SJCRH30 (cell line): ENCODE results near the gene SORCS3. TPM values are rescaled to one million over a fixed set of nuclear protein-coding genes. Genes with fewer than 3 reads are reported as not detected.

Experiments used
- DNase-seq, 2 experiments: peaks; one replicate each; pipeline ENCODE4 v3.0.0-alpha.2; 2015 to 2020
- H3K27ac ChIP-seq: fragments of 250-450 bp; sonication (Bioruptor Pico); 2 replicates; pipeline ENCODE4 v1.5.1; 2020; ENCODE audit warnings: mild to moderate bottlenecking, moderate library complexity
- H3K27me3 ChIP-seq: fragments of 250-450 bp; sonication (Bioruptor Pico); 2 replicates; pipeline ENCODE4 v1.5.1; 2020; ENCODE audit warnings: mild to moderate bottlenecking, moderate library complexity
- H3K36me3 ChIP-seq: fragments of 250-450 bp; sonication (Bioruptor Pico); 2 replicates; pipeline ENCODE4 v1.5.1; 2020; ENCODE audit warnings: mild to moderate bottlenecking, moderate library complexity
- H3K4me1 ChIP-seq: fragments of 250-450 bp; sonication (Bioruptor Pico); 2 replicates; pipeline ENCODE4 v1.5.1; 2020; ENCODE audit warnings: mild to moderate bottlenecking, moderate library complexity
- H3K4me3 ChIP-seq: fragments of 250-450 bp; sonication (Bioruptor Pico); 2 replicates; pipeline ENCODE4 v1.5.1; 2020; ENCODE audit warnings: mild to moderate bottlenecking, moderate library complexity
- H3K9me3 ChIP-seq: fragments of 250-450 bp; sonication (Bioruptor Pico); replicated peaks from 2 replicates; pipeline ENCODE4 v1.5.1; 2020; ENCODE audit warnings: mild to moderate bottlenecking, moderate library complexity
- total RNA-seq: library from RNA; depleted of rRNA; stranded (reverse); fragments of >200 nt; shearing (Covaris generic); gene quantifications from 2 replicates; pipeline ENCODE4 v1.2.3, GENCODE V29; 2014

SORCS3 gene
- total RNA-seq, 1 experiment from 2014 or later: not detected

DNA sequence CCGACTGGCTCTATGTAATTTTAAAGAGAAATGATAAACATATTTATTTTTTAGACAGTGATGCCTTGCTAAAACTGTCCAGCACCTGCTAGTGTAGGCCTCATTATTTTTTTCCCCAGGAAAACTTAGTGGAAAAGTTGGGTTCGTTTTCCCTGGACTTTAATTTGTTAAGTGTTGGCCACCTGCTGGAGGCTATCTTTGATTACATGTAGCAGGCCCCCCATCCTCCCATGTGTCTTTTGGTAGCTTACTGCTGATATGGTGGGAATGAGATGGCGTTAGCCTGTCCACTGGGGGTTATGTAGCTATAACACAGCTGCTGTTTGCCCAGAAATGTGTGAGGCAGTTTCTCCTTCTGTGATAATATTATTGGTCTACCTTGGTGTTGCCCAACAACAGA lies 265.0 kb downstream of the SORCS3 start:
- no peaks in the 10 kb centered on the region for H3K9me3 ChIP-seq
- H3K4me3 ChIP-seq: no peak overlapping the region
- H3K4me1 ChIP-seq: no peaks in the 10 kb centered on the region
- no peaks in the 10 kb centered on the region for H3K36me3 ChIP-seq
- peaks cover 11% of the 10 kb centered on the region; the same call in 1 of the 2 replicates for H3K27me3 ChIP-seq
- no peak for DNase-seq
- no peak overlapping the region for H3K27ac ChIP-seq

DNA sequence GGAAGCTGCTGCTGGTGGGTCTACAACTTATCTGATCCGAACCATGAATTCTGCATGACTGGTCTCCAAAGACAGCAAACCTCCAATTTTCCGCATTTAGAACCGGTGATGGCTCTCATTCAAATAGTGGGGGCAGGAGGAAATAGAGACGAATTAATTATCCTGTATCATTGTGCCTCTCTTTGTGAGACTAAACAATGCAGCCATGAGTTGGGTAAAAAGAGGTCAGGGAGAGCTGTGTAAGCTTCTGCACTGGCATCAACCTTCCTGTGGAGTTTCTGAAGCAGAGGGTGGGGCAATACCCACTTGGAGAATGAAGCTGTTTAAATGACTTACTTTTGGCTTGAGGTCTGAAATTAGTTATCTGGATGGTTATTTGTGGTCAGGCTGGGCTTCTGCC lies 266.4 kb downstream of the SORCS3 start:
- no peak overlapping the region for H3K27ac ChIP-seq
- no peak overlapping the region for H3K4me3 ChIP-seq
- no peaks in the 10 kb centered on the region for H3K36me3 ChIP-seq
- H3K27me3 ChIP-seq: peaks cover 11% of the 10 kb centered on the region; the same call in 1 of the 2 replicates
- H3K4me1 ChIP-seq: no peaks in the 10 kb centered on the region
- DNase-seq: no peak
- H3K9me3 ChIP-seq: no peaks in the 10 kb centered on the region

GRCh38 chr10:104908581-104908980 lies 267.5 kb downstream of the SORCS3 start:
- DNase-seq: no peak
- H3K27ac ChIP-seq: no peak overlapping the region
- no peaks in the 10 kb centered on the region for H3K9me3 ChIP-seq
- no peaks in the 10 kb centered on the region for H3K36me3 ChIP-seq
- H3K4me1 ChIP-seq: no peaks in the 10 kb centered on the region
- H3K27me3 ChIP-seq: peaks cover 11% of the 10 kb centered on the region; the same call in 1 of the 2 replicates
- no peak overlapping the region for H3K4me3 ChIP-seq

DNA sequence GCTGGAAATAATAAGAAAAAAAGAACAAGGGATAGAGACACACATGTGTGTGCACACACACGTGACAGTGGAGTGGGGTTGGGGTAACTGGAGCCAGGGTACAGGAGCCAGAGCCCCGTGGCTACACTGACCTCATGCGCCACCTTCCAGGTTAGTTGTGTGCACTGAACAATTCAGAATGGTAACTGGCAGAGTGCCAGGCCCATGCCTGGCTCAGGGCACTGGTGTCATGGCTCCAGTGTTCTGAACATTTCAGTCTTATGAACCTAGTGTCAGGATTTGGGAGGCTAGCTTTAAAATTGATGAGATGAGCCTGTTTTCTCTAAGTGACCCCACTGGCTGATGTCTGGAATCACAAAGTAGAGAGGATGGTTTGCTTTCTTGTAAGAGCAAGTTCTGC lies 269.6 kb downstream of the SORCS3 start:
- DNase-seq: no peak
- Histone ChIP-seq H3K9me3 (no peaks in the 10 kb centered on the region), H3K36me3 (no peaks in the 10 kb centered on the region), H3K4me3 (no peak overlapping the region), H3K4me1 (no peaks in the 10 kb centered on the region), H3K27ac (no peak overlapping the region), H3K27me3 (0 out of 2 replicates have a peak, but pooled peaks cover 3% of the 10 kb centered on the region)

GRCh38 chr10:104913390-104913789 lies 272.3 kb downstream of the SORCS3 start:
- no peaks in the 10 kb centered on the region for H3K4me1 ChIP-seq
- 0 out of 2 replicates have a peak, but pooled peaks cover 3% of the 10 kb centered on the region for H3K27me3 ChIP-seq
- no peak overlapping the region for H3K27ac ChIP-seq
- H3K4me3 ChIP-seq: no peak overlapping the region
- no peaks in the 10 kb centered on the region for H3K9me3 ChIP-seq
- no peak for DNase-seq
- H3K36me3 ChIP-seq: no peaks in the 10 kb centered on the region

- no peaks in the 10 kb centered on the region for H3K9me3 ChIP-seq
- DNase-seq: no peak
- H3K27ac ChIP-seq: no peak overlapping the region
- H3K36me3 ChIP-seq: no peaks in the 10 kb centered on the region
- H3K27me3 ChIP-seq: no peaks in the 10 kb centered on the region
- no peaks in the 10 kb centered on the region for H3K4me1 ChIP-seq
- no peak overlapping the region for H3K4me3 ChIP-seq
Measured at GRCh38 chr10:104920476-104920875, 279.4 kb downstream of the SORCS3 start.

DNA sequence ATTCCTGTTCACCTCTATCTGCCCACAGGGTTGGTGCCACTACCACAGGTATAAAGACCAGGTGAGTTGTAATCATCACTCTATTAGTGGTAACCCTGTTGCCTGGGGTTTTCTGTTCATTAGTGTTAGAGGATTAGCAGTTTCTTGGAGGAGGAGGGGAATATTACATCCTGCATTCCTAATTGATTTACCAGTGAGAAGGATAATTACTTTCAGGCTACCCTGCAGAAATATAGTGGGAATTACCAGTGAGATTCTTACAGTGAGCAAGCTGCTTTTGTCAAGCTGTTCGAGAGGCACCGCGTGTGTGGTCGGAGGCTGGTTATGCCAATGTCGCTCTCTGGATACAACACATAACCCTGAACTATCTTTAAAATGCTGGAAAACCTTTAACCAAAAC lies 280.7 kb downstream of the SORCS3 start:
- no peaks in the 10 kb centered on the region for H3K36me3 ChIP-seq
- no peak overlapping the region for H3K27ac ChIP-seq
- 0 out of 2 replicates have a peak, but pooled peaks cover 3% of the 10 kb centered on the region for H3K27me3 ChIP-seq
- H3K4me1 ChIP-seq: no peaks in the 10 kb centered on the region
- H3K4me3 ChIP-seq: no peak overlapping the region
- H3K9me3 ChIP-seq: no peaks in the 10 kb centered on the region
- no peak for DNase-seq

DNA sequence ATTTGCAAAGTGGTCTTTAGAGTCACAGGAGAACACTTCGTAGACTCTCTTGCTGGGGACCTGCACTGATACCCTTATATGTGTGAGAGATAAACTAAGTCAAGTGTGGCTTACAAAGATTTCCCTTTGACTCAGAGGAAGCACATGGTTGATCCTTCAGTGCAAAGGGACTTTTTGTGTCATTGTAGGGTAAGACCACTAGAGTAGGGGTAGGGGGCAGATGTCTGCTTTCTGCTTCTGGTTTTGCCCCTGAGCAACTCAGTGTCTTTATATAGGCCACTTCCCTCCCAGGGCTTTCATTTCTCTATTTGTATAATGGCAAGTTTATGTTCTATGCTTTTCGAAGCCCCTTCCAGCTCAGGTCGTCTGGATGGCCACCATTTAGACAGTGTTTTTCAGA lies 281.7 kb downstream of the SORCS3 start:
- no peaks in the 10 kb centered on the region for H3K9me3 ChIP-seq
- H3K27ac ChIP-seq: no peak overlapping the region
- DNase-seq: no peak
- H3K27me3 ChIP-seq: 0 out of 2 replicates have a peak, but pooled peaks cover 8% of the 10 kb centered on the region
- no peaks in the 10 kb centered on the region for H3K4me1 ChIP-seq
- no peaks in the 10 kb centered on the region for H3K36me3 ChIP-seq
- H3K4me3 ChIP-seq: no peak overlapping the region

DNA sequence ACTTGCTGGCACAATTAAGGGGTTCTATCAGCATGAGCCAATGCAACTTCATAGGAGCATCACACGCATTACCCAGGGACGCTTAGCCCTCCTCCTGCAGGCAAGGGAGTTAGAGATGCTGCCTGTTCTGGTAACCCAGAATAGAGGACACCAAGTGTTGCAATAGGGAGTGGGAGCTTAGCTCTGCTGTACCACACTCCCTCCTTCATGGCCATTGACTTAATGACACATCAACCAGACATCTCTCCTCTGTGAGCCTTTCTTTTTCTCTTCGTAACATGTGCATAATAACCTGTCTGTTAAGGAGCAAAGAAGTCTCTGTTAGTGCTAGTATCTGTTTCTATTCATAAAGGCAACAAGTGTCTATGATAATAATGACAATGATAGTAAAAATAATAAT lies 282.4 kb downstream of the SORCS3 start:
- H3K27me3 ChIP-seq: 0 out of 2 replicates have a peak, but pooled peaks cover 8% of the 10 kb centered on the region
- H3K9me3 ChIP-seq: no peaks in the 10 kb centered on the region
- no peak overlapping the region for H3K4me3 ChIP-seq
- DNase-seq: no peak
- H3K27ac ChIP-seq: no peak overlapping the region
- no peaks in the 10 kb centered on the region for H3K36me3 ChIP-seq
- H3K4me1 ChIP-seq: no peaks in the 10 kb centered on the region

DNA sequence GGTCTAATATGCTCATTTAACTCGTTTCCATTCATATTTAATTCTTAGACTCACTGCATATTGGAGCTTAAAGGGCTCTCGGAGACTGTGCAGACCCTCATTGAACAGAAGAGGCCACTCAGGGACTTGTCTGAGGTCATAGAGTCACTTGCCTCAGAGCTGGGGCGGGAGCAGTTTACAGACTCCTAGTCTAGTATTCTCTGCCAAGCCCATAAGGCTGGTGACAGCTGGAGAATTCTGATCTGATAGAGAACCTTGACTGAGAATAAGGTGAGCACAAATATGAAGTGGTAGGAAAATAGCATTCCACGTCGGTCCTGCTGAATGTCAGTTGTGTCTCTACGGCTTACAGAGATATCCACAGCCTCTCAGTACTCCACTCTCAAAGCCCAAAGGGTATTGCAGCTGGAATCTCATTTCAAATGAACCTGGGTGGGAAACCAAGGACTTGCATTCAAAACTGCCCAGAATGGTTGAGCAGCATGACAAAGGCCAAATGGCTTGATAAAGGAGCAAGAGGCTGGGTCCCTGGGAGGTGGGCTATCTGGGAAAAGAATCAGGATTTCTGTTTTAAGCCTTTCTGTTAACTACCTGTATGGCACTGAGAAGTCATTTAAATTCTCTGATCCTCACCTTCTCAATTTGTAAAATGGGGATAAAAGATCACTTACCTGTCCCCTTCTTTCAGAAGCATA lies 283.2 kb downstream of the SORCS3 start:
- Histone ChIP-seq H3K4me3 (no peak overlapping the region), H3K27ac (no peak overlapping the region), H3K9me3 (no peaks in the 10 kb centered on the region), H3K36me3 (no peaks in the 10 kb centered on the region), H3K27me3 (0 out of 2 replicates have a peak, but pooled peaks cover 8% of the 10 kb centered on the region), H3K4me1 (no peaks in the 10 kb centered on the region)
- no peak for DNase-seq

DNA sequence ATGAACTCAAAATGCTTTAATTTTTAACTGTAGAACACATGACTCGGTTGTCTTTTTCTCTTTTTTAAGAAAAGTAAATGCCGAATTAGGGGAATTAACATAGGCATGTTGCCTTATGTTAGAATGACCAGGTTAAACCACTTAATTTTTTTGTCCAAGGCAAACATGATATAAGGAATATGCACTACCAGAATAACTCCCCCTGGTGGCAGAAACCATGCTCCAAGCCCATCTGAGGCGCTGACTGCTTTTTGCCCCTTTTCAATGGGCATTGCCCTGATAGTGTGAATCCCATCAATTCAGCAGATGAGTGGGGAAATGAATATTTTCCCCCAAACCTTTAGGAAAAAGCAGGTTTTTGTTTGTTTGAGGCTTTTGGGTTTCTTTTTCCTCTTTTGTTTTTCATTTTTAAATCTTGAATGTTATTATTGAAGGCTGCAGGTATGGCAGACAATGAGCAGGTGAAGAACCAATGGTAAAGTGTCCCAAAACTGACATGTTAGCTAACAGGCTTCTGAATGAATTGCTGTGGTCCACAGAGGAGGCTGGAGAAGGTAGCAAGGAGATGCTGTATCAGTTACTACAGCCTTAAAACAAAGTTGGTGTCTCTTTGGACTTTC lies 284.3 kb downstream of the SORCS3 start:
- H3K4me1 ChIP-seq: no peaks in the 10 kb centered on the region
- no peak overlapping the region for H3K27ac ChIP-seq
- no peaks in the 10 kb centered on the region for H3K36me3 ChIP-seq
- DNase-seq: peak; percentile 42 to 69
- H3K27me3 ChIP-seq: 0 out of 2 replicates have a peak, but pooled peaks cover 8% of the 10 kb centered on the region
- H3K9me3 ChIP-seq: no peaks in the 10 kb centered on the region
- no peak overlapping the region for H3K4me3 ChIP-seq

DNA sequence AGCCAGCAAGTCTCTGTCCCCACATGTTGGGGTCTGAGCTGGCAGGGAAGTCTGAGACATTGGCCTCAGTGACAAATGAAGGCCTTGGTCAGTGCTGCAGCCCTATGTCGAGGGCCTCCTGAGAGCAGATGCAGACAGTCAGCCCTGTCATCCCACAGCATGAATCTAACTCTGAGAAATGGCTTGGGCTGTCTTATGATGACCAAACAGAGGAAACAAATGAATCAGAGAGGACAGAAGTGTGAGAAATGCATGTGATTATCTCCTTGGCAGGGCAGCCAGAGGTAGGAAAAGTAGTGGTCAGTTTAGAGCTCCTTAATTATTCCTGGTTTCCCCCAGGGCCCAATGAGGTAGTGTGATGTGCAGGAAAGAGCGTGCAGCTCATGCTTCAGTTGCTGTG lies 287.6 kb downstream of the SORCS3 start:
- Histone ChIP-seq H3K27me3 (0 out of 2 replicates have a peak, but pooled peaks cover 8% of the 10 kb centered on the region), H3K9me3 (no peaks in the 10 kb centered on the region), H3K36me3 (no peaks in the 10 kb centered on the region), H3K4me3 (no peak overlapping the region), H3K4me1 (no peaks in the 10 kb centered on the region), H3K27ac (no peak overlapping the region)
- no peak for DNase-seq

GRCh38 chr10:104931612-104932134 lies 290.6 kb downstream of the SORCS3 start:
- Histone ChIP-seq H3K4me3 (no peak overlapping the region), H3K36me3 (no peaks in the 10 kb centered on the region), H3K9me3 (no peaks in the 10 kb centered on the region), H3K27me3 (0 out of 2 replicates have a peak, but pooled peaks cover 6% of the 10 kb centered on the region), H3K27ac (no peak overlapping the region), H3K4me1 (no peaks in the 10 kb centered on the region)
- no peak for DNase-seq

GRCh38 chr10:104935656-104936055 lies 294.6 kb downstream of the SORCS3 start:
- DNase-seq: no peak
- Histone ChIP-seq H3K36me3 (no peaks in the 10 kb centered on the region), H3K27me3 (no peaks in the 10 kb centered on the region), H3K4me1 (no peaks in the 10 kb centered on the region), H3K9me3 (no peaks in the 10 kb centered on the region), H3K4me3 (no peak overlapping the region), H3K27ac (no peak overlapping the region)

DNA sequence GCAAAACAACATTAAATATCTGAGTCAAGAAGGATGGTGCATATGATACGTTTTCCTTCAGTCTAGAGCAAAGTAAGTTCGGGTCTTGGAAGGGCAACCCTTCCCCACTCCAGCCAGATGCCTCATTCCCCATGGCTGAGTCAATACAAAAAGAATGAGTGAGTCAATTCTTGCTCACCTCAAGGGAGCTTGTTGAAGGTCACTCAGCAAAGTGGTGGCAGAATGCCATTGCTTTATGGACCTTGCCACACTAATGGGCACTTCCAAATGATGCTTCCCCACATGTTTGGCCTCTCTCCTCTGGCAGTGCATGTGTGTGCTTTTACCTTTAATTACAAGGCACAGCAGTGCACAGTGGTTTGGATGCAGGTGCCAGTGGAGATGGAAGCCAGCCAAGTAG lies 296.5 kb downstream of the SORCS3 start:
- no peak overlapping the region for H3K4me3 ChIP-seq
- H3K27me3 ChIP-seq: no peaks in the 10 kb centered on the region
- H3K36me3 ChIP-seq: no peaks in the 10 kb centered on the region
- no peaks in the 10 kb centered on the region for H3K4me1 ChIP-seq
- H3K27ac ChIP-seq: no peak overlapping the region
- no peaks in the 10 kb centered on the region for H3K9me3 ChIP-seq
- DNase-seq: no peak
